ENCODE data around the gene HIPK3. TPM values are rescaled to one million over a fixed set of nuclear protein-coding genes. Genes with fewer than 3 reads are reported as not detected.

Gene HIPK3
- total RNA-seq, 2 donors from 2014 or later = 125 to 311 TPM

DNA sequence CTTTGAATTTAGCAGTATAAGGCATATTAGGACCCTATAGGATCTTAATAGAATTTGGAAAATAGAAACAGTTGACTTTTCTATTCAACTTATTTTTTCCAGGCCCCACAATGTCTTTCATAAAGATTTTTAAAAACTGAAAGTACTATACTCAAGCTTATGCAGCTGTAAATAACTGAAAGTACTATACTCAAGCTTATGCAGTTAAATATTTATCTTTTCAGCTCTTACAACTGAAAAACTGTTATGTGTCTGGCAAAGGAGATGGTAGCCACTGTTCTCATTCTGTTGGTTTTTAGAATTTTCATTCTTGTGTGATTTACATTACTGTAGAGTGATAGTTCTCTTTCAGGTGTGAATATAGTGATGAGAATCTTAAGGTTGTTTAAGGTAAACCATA lies 16.5 kb downstream of the HIPK3 start:
- TF ChIP-seq, protein P1, sequence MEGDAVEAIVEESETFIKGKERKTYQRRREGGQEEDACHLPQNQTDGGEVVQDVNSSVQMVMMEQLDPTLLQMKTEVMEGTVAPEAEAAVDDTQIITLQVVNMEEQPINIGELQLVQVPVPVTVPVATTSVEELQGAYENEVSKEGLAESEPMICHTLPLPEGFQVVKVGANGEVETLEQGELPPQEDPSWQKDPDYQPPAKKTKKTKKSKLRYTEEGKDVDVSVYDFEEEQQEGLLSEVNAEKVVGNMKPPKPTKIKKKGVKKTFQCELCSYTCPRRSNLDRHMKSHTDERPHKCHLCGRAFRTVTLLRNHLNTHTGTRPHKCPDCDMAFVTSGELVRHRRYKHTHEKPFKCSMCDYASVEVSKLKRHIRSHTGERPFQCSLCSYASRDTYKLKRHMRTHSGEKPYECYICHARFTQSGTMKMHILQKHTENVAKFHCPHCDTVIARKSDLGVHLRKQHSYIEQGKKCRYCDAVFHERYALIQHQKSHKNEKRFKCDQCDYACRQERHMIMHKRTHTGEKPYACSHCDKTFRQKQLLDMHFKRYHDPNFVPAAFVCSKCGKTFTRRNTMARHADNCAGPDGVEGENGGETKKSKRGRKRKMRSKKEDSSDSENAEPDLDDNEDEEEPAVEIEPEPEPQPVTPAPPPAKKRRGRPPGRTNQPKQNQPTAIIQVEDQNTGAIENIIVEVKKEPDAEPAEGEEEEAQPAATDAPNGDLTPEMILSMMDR (IDR thresholded peaks at IDR 0.05) = no peak
- Histone ChIP-seq H3K4me3 (no peak overlapping the region), H3K36me3 (no peaks in the 10 kb centered on the region), H3K4me1 (ENCODE audit: control insufficient read depth in 1 of 2, low read depth in 2 of 2) (peaks cover 57 to 61% of the 10 kb centered on the region in 2 donors), H3K9me3 (no peaks in the 10 kb centered on the region), H3K27me3 (replicated peaks; ENCODE audit: insufficient read depth) (no peaks in the 10 kb centered on the region), H3K27ac (peak overlapping the region in 1 of 2 donors; percentile 13)
- ATAC-seq (ENCODE audit: insufficient number of reproducible peaks, low FRiP score, low read depth) (no peak), DNase-seq (ENCODE audit: low spot score) (no peak)

DNA sequence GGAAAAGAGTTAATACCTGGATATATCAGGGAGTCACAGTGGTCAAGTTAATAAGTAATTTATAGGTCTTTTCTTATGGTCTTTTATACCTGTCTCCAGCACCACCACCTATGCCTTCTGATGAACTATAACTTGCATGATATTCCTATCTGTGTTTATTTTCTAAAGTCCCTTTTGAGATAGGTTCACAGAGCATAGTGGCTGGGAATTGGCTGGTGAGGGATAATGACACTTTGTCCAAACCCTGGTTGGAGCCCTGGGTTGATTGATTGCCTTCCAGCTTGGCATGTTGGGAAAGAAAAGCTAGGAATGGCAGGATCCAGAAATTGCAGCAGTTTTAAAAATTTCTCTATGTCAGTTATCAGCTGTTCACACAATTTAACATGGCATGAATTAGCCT lies 23.2 kb downstream of the HIPK3 start:
- DNase-seq (ENCODE audit: low spot score) (no peak), ATAC-seq (ENCODE audit: insufficient number of reproducible peaks, low FRiP score, low read depth) (no peak)
- H3K4me3 ChIP-seq = no peak overlapping the region
- no peaks in the 10 kb centered on the region for H3K9me3 ChIP-seq
- no peaks in the 10 kb centered on the region for H3K36me3 ChIP-seq
- TF ChIP-seq, protein P1 (IDR thresholded peaks at IDR 0.05) = no peak
- no peak overlapping the region for H3K27ac ChIP-seq
- peaks cover 28 to 37% of the 10 kb centered on the region in 2 donors for H3K4me1 ChIP-seq (ENCODE audit: control insufficient read depth in 1 of 2, low read depth in 2 of 2)
- no peaks in the 10 kb centered on the region for H3K27me3 ChIP-seq (replicated peaks; ENCODE audit: insufficient read depth)

DNA sequence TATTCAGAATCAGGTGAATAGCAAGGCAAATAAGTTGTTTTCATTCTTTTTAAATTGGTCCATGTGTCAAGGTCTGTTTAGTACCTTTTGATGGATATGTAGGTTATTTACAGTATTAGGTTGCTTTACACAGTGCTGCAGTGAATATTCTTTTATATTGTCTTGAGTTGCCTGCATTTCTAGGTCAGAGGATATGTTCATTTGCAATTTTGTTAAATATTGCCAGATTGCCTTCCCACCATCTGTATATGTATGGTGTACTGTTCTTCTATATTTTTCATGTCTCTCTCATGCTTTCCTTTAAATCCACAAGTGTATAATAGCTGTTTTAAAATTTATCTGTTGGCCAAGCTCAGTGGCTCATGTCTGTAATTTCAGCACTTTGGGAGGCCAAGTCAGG lies 24.6 kb downstream of the HIPK3 start:
- Histone ChIP-seq H3K4me1 (ENCODE audit: control insufficient read depth in 1 of 2, low read depth in 2 of 2) (peaks cover 18 to 33% of the 10 kb centered on the region in 2 donors), H3K36me3 (no peaks in the 10 kb centered on the region), H3K27ac (no peak overlapping the region), H3K4me3 (no peak overlapping the region), H3K9me3 (no peaks in the 10 kb centered on the region), H3K27me3 (replicated peaks; ENCODE audit: insufficient read depth) (no peaks in the 10 kb centered on the region)
- TF ChIP-seq, protein P1 (IDR thresholded peaks at IDR 0.05) = no peak
- DNase-seq (ENCODE audit: low spot score) (no peak), ATAC-seq (ENCODE audit: insufficient number of reproducible peaks, low FRiP score, low read depth) (no peak)

DNA sequence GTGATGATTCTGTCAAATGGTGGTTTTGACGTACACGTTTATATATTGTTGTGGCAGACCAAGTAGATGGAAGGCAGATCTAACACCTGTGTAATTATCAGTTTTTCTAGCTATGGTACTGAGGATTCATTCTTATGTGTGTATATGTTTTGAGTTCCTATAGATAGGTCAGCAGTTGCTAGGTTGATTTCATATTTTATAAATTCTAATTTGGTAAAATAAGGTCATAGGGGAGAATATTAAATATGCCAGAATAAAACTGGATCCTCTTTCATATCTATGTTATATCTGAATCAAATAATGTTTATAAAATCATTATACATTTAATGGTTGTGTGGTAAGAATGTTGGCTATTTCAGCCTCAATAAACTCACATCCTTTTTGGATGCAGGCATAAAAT lies 27.6 kb downstream of the HIPK3 start:
- TF ChIP-seq, protein P1 (IDR thresholded peaks at IDR 0.05) = no peak
- Histone ChIP-seq H3K4me3 (no peak overlapping the region), H3K27me3 (replicated peaks; ENCODE audit: insufficient read depth) (no peaks in the 10 kb centered on the region), H3K4me1 (ENCODE audit: control insufficient read depth in 1 of 2, low read depth in 2 of 2) (peaks cover 3 to 34% of the 10 kb centered on the region in 2 donors), H3K27ac (no peak overlapping the region), H3K36me3 (no peaks in the 10 kb centered on the region), H3K9me3 (no peaks in the 10 kb centered on the region)
- no peak for DNase-seq (ENCODE audit: low spot score)
- ATAC-seq (ENCODE audit: insufficient number of reproducible peaks, low FRiP score, low read depth) = no peak

DNA sequence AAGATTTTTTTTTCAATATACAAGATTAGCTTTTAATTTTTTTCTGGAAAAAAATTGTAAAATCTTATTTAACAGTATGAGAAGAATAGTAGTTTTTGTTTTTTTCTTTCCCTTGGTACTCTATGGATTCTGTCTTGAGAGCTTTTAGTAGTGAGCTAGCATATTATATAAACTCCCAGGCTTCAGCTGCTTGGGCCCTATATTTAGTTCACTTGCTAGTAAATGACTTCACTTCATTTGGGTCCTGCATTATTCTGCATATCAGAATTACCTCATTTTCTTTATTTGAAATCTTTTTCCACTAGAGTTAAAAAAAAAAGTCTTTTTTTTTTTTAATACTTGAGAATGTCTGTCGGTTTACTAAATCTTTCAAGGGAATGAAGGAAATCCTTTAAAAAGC lies 33.1 kb downstream of the HIPK3 start:
- H3K27ac ChIP-seq = peak overlapping the region; percentile 8 to 57
- peaks cover 32 to 63% of the 10 kb centered on the region in 2 donors for H3K4me1 ChIP-seq (ENCODE audit: control insufficient read depth in 1 of 2, low read depth in 2 of 2)
- ATAC-seq (ENCODE audit: insufficient number of reproducible peaks, low FRiP score, low read depth) = no peak
- H3K9me3 ChIP-seq = no peaks in the 10 kb centered on the region
- no peaks in the 10 kb centered on the region for H3K36me3 ChIP-seq
- DNase-seq (ENCODE audit: low spot score) = no peak
- no peaks in the 10 kb centered on the region for H3K27me3 ChIP-seq (replicated peaks; ENCODE audit: insufficient read depth)
- no peak overlapping the region for H3K4me3 ChIP-seq
- TF ChIP-seq, protein P1 (IDR thresholded peaks at IDR 0.05) = no peak

Measured in thoracic aorta (tissue), 2 donors.